Neural crest cell (in vitro differentiated cells): Measurements from ENCODE around the gene SLC25A1. TPM values are rescaled to one million over a fixed set of nuclear protein-coding genes. Genes with fewer than 3 reads are reported as not detected.

Experiments used
- DNase-seq: peaks from one replicate; pipeline ENCODE4 v3.0.0; 2021; ENCODE audit warnings: low read depth, mixed read lengths, low spot score
- H3K27ac Mint-ChIP-seq: one replicate; pipeline ENCODE4 v1.8.0; 2021; ENCODE audit warnings: mild to moderate bottlenecking, mixed read lengths; ENCODE audit not compliant: unreplicated experiment
- H3K27me3 Mint-ChIP-seq: 2 replicates; pipeline ENCODE4 v1.8.0; 2021; ENCODE audit warnings: low read depth, mild to moderate bottlenecking, mixed read lengths
- H3K36me3 Mint-ChIP-seq: 2 replicates; pipeline ENCODE4 v1.8.0; 2021; ENCODE audit warnings: low read depth, mild to moderate bottlenecking, mixed read lengths
- H3K4me1 Mint-ChIP-seq: 2 replicates; pipeline ENCODE4 v1.8.0; 2021; ENCODE audit warnings: mixed read lengths
- H3K4me3 Mint-ChIP-seq: one replicate; pipeline ENCODE4 v1.8.0; 2021; ENCODE audit warnings: mild to moderate bottlenecking, mixed read lengths
- H3K9me3 Mint-ChIP-seq: 2 replicates; pipeline ENCODE4 v1.8.0; 2021; ENCODE audit warnings: mixed read lengths
- CTCF ChIP-seq: fragments of 200-600 bp; sonication (generic); conservative IDR thresholded peaks from 2 replicates; pipeline ENCODE4 v1.5.0; 2021; ENCODE audit warnings: antibody characterized with exemption, mild to moderate bottlenecking
- total RNA-seq: library from RNA; stranded (reverse); gene quantifications from 2 replicates; pipeline ENCODE4 v1.2.1, GENCODE V29; 2021

The SLC25A1 gene
- total RNA-seq, 1 donor from 2014 or later = 173 TPM

GRCh38 chr22:19172213-19173046 lies 6.1 kb downstream of the SLC25A1 start:
- TF ChIP-seq CTCF = no peak
- peak overlapping the region; percentile 95 for H3K4me3 Mint-ChIP-seq
- peaks cover 38% of the 10 kb centered on the region for H3K4me1 Mint-ChIP-seq
- peaks cover 49% of the 10 kb centered on the region for H3K27me3 Mint-ChIP-seq
- no peaks in the 10 kb centered on the region for H3K9me3 Mint-ChIP-seq
- no peak for DNase-seq
- H3K36me3 Mint-ChIP-seq = no peaks in the 10 kb centered on the region
- H3K27ac Mint-ChIP-seq = peak overlapping the region; percentile 92

GRCh38 chr22:19169947-19170318 lies 8.6 kb downstream of the SLC25A1 start:
- H3K27me3 Mint-ChIP-seq = peaks cover 72% of the 10 kb centered on the region
- DNase-seq = no peak
- peak overlapping the region; percentile 95 for H3K4me3 Mint-ChIP-seq
- no peaks in the 10 kb centered on the region for H3K36me3 Mint-ChIP-seq
- H3K4me1 Mint-ChIP-seq = peaks cover 30% of the 10 kb centered on the region
- no peak for TF ChIP-seq CTCF
- no peak overlapping the region for H3K27ac Mint-ChIP-seq
- H3K9me3 Mint-ChIP-seq = no peaks in the 10 kb centered on the region

GRCh38 chr22:19169002-19169946 lies 9.3 kb downstream of the SLC25A1 start:
- no peaks in the 10 kb centered on the region for H3K36me3 Mint-ChIP-seq
- peaks cover 30% of the 10 kb centered on the region for H3K4me1 Mint-ChIP-seq
- no peaks in the 10 kb centered on the region for H3K9me3 Mint-ChIP-seq
- peak overlapping the region; percentile 80 for H3K4me3 Mint-ChIP-seq
- peaks cover 77% of the 10 kb centered on the region for H3K27me3 Mint-ChIP-seq
- no peak for DNase-seq
- no peak overlapping the region for H3K27ac Mint-ChIP-seq
- no peak for TF ChIP-seq CTCF

- peak overlapping the region; percentile 80 for H3K4me3 Mint-ChIP-seq
- H3K36me3 Mint-ChIP-seq = no peaks in the 10 kb centered on the region
- DNase-seq = no peak
- no peaks in the 10 kb centered on the region for H3K9me3 Mint-ChIP-seq
- TF ChIP-seq CTCF = no peak
- no peak overlapping the region for H3K27ac Mint-ChIP-seq
- H3K4me1 Mint-ChIP-seq = peaks cover 30% of the 10 kb centered on the region
- H3K27me3 Mint-ChIP-seq = peaks cover 82% of the 10 kb centered on the region
These were observed 10.2 kb downstream of the SLC25A1 start for GRCh38 chr22:19168088-19168890.
